Posterior vena cava (tissue), 2 donors: Measurements from ENCODE around the gene FNDC3B. TPM values are rescaled to one million over a fixed set of nuclear protein-coding genes. Genes with fewer than 3 reads are reported as not detected.

ENCODE experiments used
- DNase-seq: peaks from one replicate; pipeline ENCODE4 v3.0.0-alpha.2; 2020; ENCODE audit warnings: low spot score
- intact Hi-C, 2 donors: fragments of 100-400 bp; cut with DNase I; formaldehyde crosslinking; loops; one replicate each; pipeline versions ENCODE4 v1.14.1 to v1.14.2; 2022 to 2023
- total RNA-seq, 2 donors: library from RNA; stranded (reverse); fragmentation: NEBNext Ultra II Directional; extraction: Animal tissue kit (Norgen Biotek cat#: 25700); gene quantifications; one replicate each; pipeline ENCODE4 v1.2.1, GENCODE V29; 2021
- donor health status: DM: yes; HTN: yes; CAD: no.
- donor health status: DM: yes; HTN: yes; CAD: no.

Gene FNDC3B
- total RNA-seq, 2 donors from 2014 or later: 142 to 167 TPM

- intact Hi-C loops: no loop called here
These were observed 403.2 kb downstream of the FNDC3B start for GRCh38 chr3:172442606-172443005.

GRCh38 chr3:172444821-172445220 lies 405.4 kb downstream of the FNDC3B start:
- intact Hi-C loops: no loop called here
- no peak for DNase-seq

More at GRCh38 chr3:172442606-172443005, 403.2 kb downstream of the FNDC3B start:
- no peak for DNase-seq

- intact Hi-C loops: no loop called here
These were observed 406.8 kb downstream of the FNDC3B start for GRCh38 chr3:172446198-172446597.

GRCh38 chr3:172447611-172448579 lies 408.5 kb downstream of the FNDC3B start, which contains the start of gene GHSR:
Gene GHSR (minus strand): TSS chr3:172448456. CDS start chr3:172448413, 43 bp downstream.
- no peak for DNase-seq
- intact Hi-C loops: no loop called here

More at GRCh38 chr3:172446198-172446597, 406.8 kb downstream of the FNDC3B start:
- DNase-seq: no peak

- no peak for DNase-seq
- intact Hi-C loops: no loop called here
These were observed 409.5 kb downstream of the FNDC3B start for GRCh38 chr3:172448661-172449465.

GRCh38 chr3:172449466-172450149 lies 410.2 kb downstream of the FNDC3B start:
- DNase-seq: peak; percentile 81
- intact Hi-C loops: no loop called here

Other genes starting within 250 kb of the FNDC3B start
- 10 to 100 TPM; 18.5 to 30.9 TPM for gene PLD1, start 229.1 kb upstream of the FNDC3B start, total RNA-seq
- not detected for gene TMEM212, start 196.2 kb upstream of the FNDC3B start, total RNA-seq